ENCODE measurements around the gene CHRD. TPM values are rescaled to one million over a fixed set of nuclear protein-coding genes. Genes with fewer than 3 reads are reported as not detected.

Gene CHRD
- total and polyA plus RNA-seq, 10 of the 15 experiments (the other 5 are each of a cell fraction or from before 2014, with no cell fraction given) = not detected

GRCh38 chr3:184332370-184333090, 47.3 kb upstream of the CHRD start:
- H3K4me1 ChIP-seq (ENCODE audit: control insufficient read depth, insufficient read depth, low read length) = peaks cover 8% of the 10 kb centered on the region
- no peak overlapping the region for H3K4me3 ChIP-seq
- H3K9me3 ChIP-seq (replicated peaks; ENCODE audit: control insufficient read depth, insufficient read depth, low read length) = no peaks in the 10 kb centered on the region
- in situ Hi-C loops (cut with MboI) (no loop called here), intact Hi-C loops (cut with micrococcal nuclease; ENCODE audit: unreplicated experiment) (no loop called here)
- ChIA-PET SMC1A (ENCODE audit: uncharacterized antibody, unreplicated experiment) (no interaction called here), CTCF (no interaction called here), POLR2A (no interaction called here), RAD21 (ENCODE audit: unreplicated experiment) (no interaction called here)
- BruUV-seq (replicated peaks) = no TSS peak
- H3K36me3 ChIP-seq (ENCODE audit: control insufficient read depth in 2 of 2, insufficient read depth in 2 of 2, low read length in 1 of 2) = peaks cover 34 to 44% of the 10 kb centered on the region in 2 experiments
- H2AFZ ChIP-seq (ENCODE audit: control insufficient read depth, low read depth, low read length) = no peak overlapping the region
- H3K27ac ChIP-seq (ENCODE audit: control insufficient read depth, insufficient read depth) = no peak overlapping the region
- H3K9ac ChIP-seq (ENCODE audit: control insufficient read depth, insufficient read depth, low read length) = no peak overlapping the region
- ATAC-seq = no peak
- 91% methylated on average over 10 of the region's 10 CpGs for WGBS (ENCODE audit: insufficient coverage, insufficient replicate concordance, low lambda C conversion rate, missing lambda C conversion rate)
- TF ChIP-seq POLR2A (IDR thresholded peaks at IDR 0.05; ENCODE audit: low read depth, low read length) = peak; percentile 31
- peak; percentile 44 for TF ChIP-seq POLR2AphosphoS5 (IDR thresholded peaks at IDR 0.05; ENCODE audit: low read length)
- no peak for TF ChIP-seq ZSCAN29 (IDR thresholded peaks at IDR 0.05)
- 0 out of 2 replicates have a peak, but pooled peaks have one; percentile 32 for TF ChIP-seq SMAD5 (IDR thresholded peaks at IDR 0.05; ENCODE audit: low read depth)
- DNase-seq (ENCODE audit: low read depth, low spot score) = no peak
- H4K20me1 ChIP-seq (ENCODE audit: control insufficient read depth, insufficient read depth) = peaks cover 2% of the 10 kb centered on the region
- no peaks in the 10 kb centered on the region for H3K27me3 ChIP-seq (replicated peaks in 1 of 2; ENCODE audit: control insufficient read depth in 2 of 2, insufficient read depth in 2 of 2, low read length in 1 of 2)
- FAIRE-seq = no peak
- H3K79me2 ChIP-seq (ENCODE audit: control insufficient read depth, insufficient read depth, low read length) = no peaks in the 10 kb centered on the region
- no peak overlapping the region for H3K4me2 ChIP-seq (ENCODE audit: control insufficient read depth, insufficient read depth)

- Histone ChIP-seq H3K79me2 (ENCODE audit: control insufficient read depth, insufficient read depth, low read length) (no peaks in the 10 kb centered on the region), H3K4me3 (no peak overlapping the region), H2AFZ (ENCODE audit: control insufficient read depth, low read depth, low read length) (no peak overlapping the region), H4K20me1 (ENCODE audit: control insufficient read depth, insufficient read depth) (peaks cover 2% of the 10 kb centered on the region), H3K9me3 (replicated peaks; ENCODE audit: control insufficient read depth, insufficient read depth, low read length) (no peaks in the 10 kb centered on the region), H3K27ac (ENCODE audit: control insufficient read depth, insufficient read depth) (no peak overlapping the region), H3K36me3 (ENCODE audit: control insufficient read depth in 2 of 2, insufficient read depth in 2 of 2, low read length in 1 of 2) (peaks cover 32 to 40% of the 10 kb centered on the region in 2 experiments), H3K27me3 (replicated peaks in 1 of 2; ENCODE audit: control insufficient read depth in 2 of 2, insufficient read depth in 2 of 2, low read length in 1 of 2) (no peaks in the 10 kb centered on the region), H3K9ac (ENCODE audit: control insufficient read depth, insufficient read depth, low read length) (no peak overlapping the region), H3K4me2 (ENCODE audit: control insufficient read depth, insufficient read depth) (no peak overlapping the region), H3K4me1 (ENCODE audit: control insufficient read depth, insufficient read depth, low read length) (peaks cover 8% of the 10 kb centered on the region)
- intact Hi-C loops (cut with micrococcal nuclease; ENCODE audit: unreplicated experiment) (no loop called here), in situ Hi-C loops (cut with MboI) (no loop called here)
- ChIA-PET CTCF (no interaction called here), RAD21 (ENCODE audit: unreplicated experiment) (no interaction called here), POLR2A (no interaction called here), SMC1A (ENCODE audit: uncharacterized antibody, unreplicated experiment) (no interaction called here)
- 81% methylated on average over 6 of the region's 6 CpGs for WGBS (ENCODE audit: insufficient coverage, insufficient replicate concordance, low lambda C conversion rate, missing lambda C conversion rate)
- BruUV-seq (replicated peaks) = TSS peak; percentile 56
- FAIRE-seq (no peak), ATAC-seq (no peak), DNase-seq (ENCODE audit: low read depth, low spot score) (no peak)
- TF ChIP-seq ATF2 (IDR thresholded peaks at IDR 0.05; ENCODE audit: low read length) (no peak), POLR2AphosphoS2 (IDR thresholded peaks at IDR 0.05; ENCODE audit: low read depth, low read length) (no peak), CEBPZ (IDR thresholded peaks at IDR 0.05; ENCODE audit: low read depth, low read length) (no peak), CHD1 (IDR thresholded peaks at IDR 0.05; ENCODE audit: low read depth, low read length) (no peak), MXI1 (IDR thresholded peaks at IDR 0.05; ENCODE audit: low read depth, low read length) (no peak), IRF5 (IDR thresholded peaks at IDR 0.05; ENCODE audit: borderline replicate concordance) (no peak)
Measured at GRCh38 chr3:184333190-184333589, 46.7 kb upstream of the CHRD start.

Measured in GM12878 (cell line).